HepG2 (cell line): ENCODE measurements around the gene MIA2. TPM values are rescaled to one million over a fixed set of nuclear protein-coding genes. Genes with fewer than 3 reads are reported as not detected.
"Not testable (repeated sequence)": the region's sequence is repeated elsewhere in the genome, so short reads cannot be mapped to it uniquely, and the experiment has no call there.

Experiments
- ATAC-seq: fragments of 200-7000 bp; cut with Tn5 transposase; 3 replicates; pipeline ENCODE4 v1.9.1; 2020; ENCODE audit warnings: mild to moderate bottlenecking, moderate library complexity
- BruUV-seq: library from RNA; stranded (reverse); fragments of 400-500 nt; replicated peaks from 2 replicates; lab custom pipeline; 2021; lab: Mats Ljungman, UMichigan
- CTCF ChIA-PET: fragments of 300-600 bp; formaldehyde crosslinking; extraction: SDS; loops from one replicate; lab custom pipeline; 2021; ENCODE audit warnings: low total read pairs, inconsistent platforms, low intra/inter-chr PET ratio; lab: Yijun Ruan, JAX
- POLR2A ChIA-PET: fragments of 350-600 bp; sonication (Branson Sonifier 250); formaldehyde crosslinking; loops from one replicate; lab custom pipeline; 2020; ENCODE audit warnings: antibody characterized with exemption, inconsistent platforms; lab: Yijun Ruan, JAX
- DNase-seq: peaks from one replicate; pipeline ENCODE4 v3.0.0-alpha.2; 2015; ENCODE audit warnings: low spot score
- FAIRE-seq: peaks from 3 replicates; lab custom pipeline; 2011; peaks lifted over from hg19 to GRCh38; lab: Jason Lieb, UNC
- H2AFZ ChIP-seq: one replicate; pipeline ENCODE4 v1.6.1; 2011; ENCODE audit warnings: low read length, inconsistent platforms
- H3K27ac ChIP-seq: fragments of 300-600 bp; 3 replicates; pipeline ENCODE4 v1.8.0; 2011; ENCODE audit warnings: mixed run types, mild to moderate bottlenecking, mixed read lengths, low read length, inconsistent platforms; ENCODE audit not compliant: insufficient read depth; ENCODE audit errors: extremely low read length
- H3K27me3 ChIP-seq, 2 experiments: fragments of 200-600 bp in 1 of 2; 2 replicates in 1 of 2; 3 replicates in 1 of 2; pipeline versions ENCODE4 v1.6.0 to v1.8.0; 2011; ENCODE audit warnings: low read length in 2 of 2, mild to moderate bottlenecking in 2 of 2, moderate library complexity in 2 of 2, inconsistent platforms in 1 of 2; ENCODE audit not compliant: insufficient read depth in 2 of 2, control insufficient read depth in 1 of 2
- H3K36me3 ChIP-seq, 2 experiments: fragments of 200-600 bp in 1 of 2; replicated peaks in 1 of 2; 2 replicates in 1 of 2; 3 replicates in 1 of 2; pipeline versions ENCODE4 v1.5.1 to v1.8.0; 2011; ENCODE audit warnings: low read length in 2 of 2, inconsistent platforms in 1 of 2; ENCODE audit not compliant: insufficient read depth in 2 of 2, control insufficient read depth in 1 of 2
- H3K4me1 ChIP-seq: 2 replicates; pipeline ENCODE4 v1.5.1; 2012; ENCODE audit warnings: low read length, inconsistent platforms; ENCODE audit not compliant: insufficient read depth
- H3K4me2 ChIP-seq: 2 replicates; pipeline ENCODE4 v1.6.0; 2011; ENCODE audit warnings: low read depth, low read length, inconsistent platforms
- H3K4me3 ChIP-seq, 3 experiments: fragments of 200-600 bp in 1 of 3; sonication (generic), shearing (Covaris generic) in 1 of 3; replicated peaks in 1 of 3; 2 replicates each; pipeline ENCODE4 v1.5.1; 2011 to 2016; ENCODE audit warnings: low read length in 3 of 3, inconsistent platforms in 2 of 3, low read depth in 2 of 3, mild to moderate bottlenecking in 2 of 3, control low read depth in 1 of 3, mixed read lengths in 1 of 3; ENCODE audit not compliant: insufficient read depth in 1 of 3
- H3K79me2 ChIP-seq: one replicate; pipeline ENCODE4 v1.6.1; 2011; ENCODE audit warnings: low read length, inconsistent platforms; ENCODE audit not compliant: insufficient read depth
- H3K9ac ChIP-seq: 2 replicates; pipeline ENCODE4 v1.6.0; 2011; ENCODE audit warnings: mild to moderate bottlenecking, low read depth, low read length, inconsistent platforms; ENCODE audit not compliant: insufficient read depth
- H3K9me3 ChIP-seq: 2 replicates; pipeline ENCODE4 v1.5.1; 2012; ENCODE audit warnings: mild to moderate bottlenecking, low read length
- H4K20me1 ChIP-seq: 2 replicates; pipeline ENCODE4 v1.6.0; 2011; ENCODE audit warnings: inconsistent platforms, mild to moderate bottlenecking, low read length, moderate library complexity; ENCODE audit not compliant: insufficient read depth
- ZNF589 ChIP-seq: sonication (generic); formaldehyde crosslinking; conservative IDR thresholded peaks from 2 replicates; pipeline ENCODE4 v1.8.0; 2022; ENCODE audit warnings: mild to moderate bottlenecking, moderate library complexity, missing genetic modification reagents
- ZNF652 ChIP-seq: IDR thresholded peaks from 2 replicates; pipeline ENCODE4 v1.6.1; 2016; ENCODE audit warnings: low read depth, borderline replicate concordance
- WGBS: methylation state at CpG from one replicate; pipeline ENCODE4 v1.1.6; 2017; ENCODE audit warnings: low lambda C conversion rate; 5-methylcytosine and 5-hydroxymethylcytosine counted together
- in situ Hi-C: cut with HindIII; loops from 2 replicates; pipeline ENCODE4 v1.10.0; 2017; ENCODE audit warnings: low pct_unique_long_range_greater_than_20kb; ENCODE audit not compliant: extremely low pct_ligation_motif_present
- intact Hi-C: fragments of 100-400 bp; cut with micrococcal nuclease; formaldehyde crosslinking; loops from one replicate; pipeline ENCODE4 v1.10.0; 2022; ENCODE audit not compliant: unreplicated experiment
- polyA plus RNA-seq, 8 experiments: library from polyadenylated mRNA; depleted of rRNA in 3 of 8; stranded (reverse) in 7 of 8; unstranded in 1 of 8; fragments of >200 nt; fragmentation: Illumina TruSeq in 4 of 8; extraction: Trizol in 4 of 8; gene quantifications; 2 replicates each; pipeline versions ENCODE4 v1.2.1 to v1.2.3, GENCODE V29; 2011 to 2016; ENCODE audit warnings: low read depth in 4 of 8, missing spikeins in 1 of 8, mixed read lengths in 1 of 8; ENCODE audit not compliant: insufficient read depth in 1 of 8
- total RNA-seq, 5 experiments: library from RNA; depleted of rRNA; stranded (reverse); fragments of >200 nt; fragmentation: Illumina TruSeq; extraction: Trizol; gene quantifications; 2 replicates each; pipeline ENCODE4 v1.2.3, GENCODE V29; 2016; ENCODE audit warnings: low read depth in 1 of 5

The MIA2 gene
- total and polyA plus RNA-seq, 2 of the 13 experiments (the other 11 are each of a cell fraction or from before 2014, with no cell fraction given), result 134 to 158 TPM

DNA sequence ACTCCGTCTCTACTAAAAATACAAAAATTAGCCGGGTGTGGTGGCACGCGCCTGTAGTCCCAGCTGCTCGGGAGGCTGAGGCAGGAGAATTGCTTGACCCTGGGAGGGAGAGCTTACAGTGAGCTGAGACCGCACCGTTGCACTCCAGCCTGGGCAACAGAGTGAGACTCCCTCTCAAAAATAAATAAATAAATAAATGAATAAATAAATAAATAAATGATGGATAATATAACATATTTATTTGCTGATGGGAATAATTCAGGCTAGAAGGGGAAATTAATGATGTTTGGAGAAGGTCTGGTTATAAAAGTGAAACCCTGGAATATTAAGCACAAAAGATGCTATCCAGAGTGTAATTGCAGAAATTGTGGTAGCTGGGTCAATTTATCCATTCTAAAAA is 107.4 kb downstream of the MIA2 start:
- H3K9me3 ChIP-seq, FAIRE-seq, H3K79me2 ChIP-seq, intact Hi-C loops, H3K4me1 ChIP-seq, H2AFZ ChIP-seq, H3K27me3 ChIP-seq, H3K4me3 ChIP-seq, H4K20me1 ChIP-seq, H3K9ac ChIP-seq, H3K27ac ChIP-seq, in situ Hi-C loops, H3K4me2 ChIP-seq, DNase-seq, BruUV-seq, CTCF ChIA-PET, ATAC-seq: not testable (repeated sequence)
- POLR2A ChIA-PET, result interaction anchor here (0.6 to 1.4 kb wide), 2 partner anchors 74 to 171 kb away, joined by 3 to 6 read pairs; partner anchors contain the start of gene TRAPPC6B
- peaks cover 15 to 61% of the 10 kb centered on the region in 2 experiments for H3K36me3 ChIP-seq
- WGBS, result 97% methylated on average over 7 of the region's 7 CpGs

DNA sequence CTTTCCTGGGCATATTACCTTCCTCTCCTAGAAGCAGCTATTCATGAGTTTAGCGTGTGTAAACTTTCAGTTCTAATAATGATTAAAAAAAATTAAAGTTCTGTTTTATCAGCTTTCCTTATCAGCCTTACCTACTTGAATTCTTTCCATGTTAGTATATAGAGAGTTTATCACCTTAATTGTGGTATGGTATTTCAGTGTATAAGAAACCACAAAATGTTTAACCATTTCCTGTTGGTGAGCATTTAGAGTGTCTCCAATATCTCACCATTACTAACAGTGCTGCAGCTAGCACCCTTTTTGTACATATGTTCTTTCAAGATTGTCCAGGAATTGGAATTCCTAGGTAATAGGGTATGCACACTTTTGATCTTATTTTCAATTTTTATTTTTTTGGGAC is 109.1 kb downstream of the MIA2 start:
- in situ Hi-C loops, result no loop called here
- no peak for DNase-seq
- no TSS peak for BruUV-seq
- no peak overlapping the region for H2AFZ ChIP-seq
- TF ChIP-seq ZNF652 (CRISPR knock-in tag), result peak; percentile 59; the same call in 1 of the 2 replicates
- no peak for TF ChIP-seq ZNF589 (CRISPR knock-in tag)
- TF ChIP-seq, all 625 proteins: peak for 1
- 31% methylated on average over 1 of the region's 1 CpG for WGBS
- ATAC-seq (no peak), FAIRE-seq (no peak)
- Histone ChIP-seq H3K9me3 (no peaks in the 10 kb centered on the region), H3K27ac (no peak overlapping the region), H3K9ac (no peak overlapping the region), H3K4me2 (no peak overlapping the region), H3K27me3 (no peaks in the 10 kb centered on the region), H3K4me3 (no peak overlapping the region), H4K20me1 (no peaks in the 10 kb centered on the region), H3K79me2 (no peaks in the 10 kb centered on the region), H3K36me3 (peaks cover 19 to 57% of the 10 kb centered on the region in 2 experiments), H3K4me1 (peaks cover 5% of the 10 kb centered on the region; the same call in 1 of the 2 replicates)
- CTCF ChIA-PET, result no interaction called here
- POLR2A ChIA-PET, result no interaction called here
- intact Hi-C loops, result no loop called here
